Endothelial cell of umbilical vein (primary cell): ENCODE measurements around the gene TRIML2. TPM values are rescaled to one million over a fixed set of nuclear protein-coding genes. Genes with fewer than 3 reads are reported as not detected.

Experiments
- BruUV-seq: library from RNA; stranded (reverse); fragments of 400-500 nt; replicated peaks from 2 replicates; lab custom pipeline; 2021; lab: Mats Ljungman, UMichigan
- CTCF ChIA-PET: fragments of 300-600, 350-600 bp; sonication (Branson Sonifier 250); formaldehyde crosslinking; loops from one replicate; lab custom pipeline; 2021; ENCODE audit warnings: antibody characterized with exemption, inconsistent platforms; lab: Charles Lee
- POLR2A ChIA-PET: fragments of 300-600, 350-600 bp; sonication (Branson Sonifier 250); formaldehyde crosslinking; loops from one replicate; lab custom pipeline; 2021; ENCODE audit warnings: antibody characterized with exemption, inconsistent platforms; lab: Charles Lee
- DNase-seq: peaks from one replicate; pipeline ENCODE4 v3.0.0-alpha.2; 2011; ENCODE audit warnings: low read depth, low spot score
- FAIRE-seq: peaks from 2 replicates; lab custom pipeline; 2011; peaks lifted over from hg19 to GRCh38; lab: Jason Lieb, UNC
- H2AFZ ChIP-seq: 2 replicates; pipeline ENCODE4 v1.6.0; 2012; ENCODE audit warnings: low read depth, low read length, control low read depth, inconsistent platforms
- H3K27ac ChIP-seq: 2 replicates; pipeline ENCODE4 v1.5.1; 2011; ENCODE audit warnings: low read depth, mild to moderate bottlenecking, control low read depth, low read length, moderate library complexity; ENCODE audit not compliant: insufficient read depth
- H3K27me3 ChIP-seq, 2 experiments: 2 replicates each; pipeline versions ENCODE4 v1.6.0 to v1.6.1; 2011; ENCODE audit warnings: low read length in 2 of 2, mixed read lengths in 1 of 2; ENCODE audit not compliant: control insufficient read depth in 2 of 2, insufficient read depth in 2 of 2
- H3K36me3 ChIP-seq, 2 experiments: 2 replicates in 1 of 2; 3 replicates in 1 of 2; pipeline ENCODE4 v1.5.1; 2011; ENCODE audit warnings: low read length in 2 of 2, mild to moderate bottlenecking in 1 of 2, moderate library complexity in 1 of 2; ENCODE audit not compliant: control insufficient read depth in 2 of 2, insufficient read depth in 2 of 2; ENCODE audit errors: extremely low read depth in 1 of 2
- H3K4me1 ChIP-seq: 3 replicates; pipeline ENCODE4 v1.5.1; 2011; ENCODE audit warnings: mild to moderate bottlenecking, low read length; ENCODE audit not compliant: control insufficient read depth, insufficient read depth; ENCODE audit errors: extremely low read depth
- H3K4me2 ChIP-seq: 2 replicates; pipeline ENCODE4 v1.6.1; 2011; ENCODE audit warnings: low read length, control low read depth, mixed read lengths; ENCODE audit not compliant: insufficient read depth
- H3K4me3 ChIP-seq, 3 experiments: fragments of 200-600 bp in 1 of 3; sonication (generic), shearing (Covaris generic) in 1 of 3; replicated peaks in 1 of 3; 2 replicates each; pipeline ENCODE4 v1.5.1; 2011 to 2016; ENCODE audit warnings: control low read depth in 3 of 3, low read length in 3 of 3, mild to moderate bottlenecking in 2 of 3, inconsistent platforms in 1 of 3, low read depth in 1 of 3, moderate library complexity in 1 of 3; ENCODE audit not compliant: insufficient read depth in 1 of 3
- H3K79me2 ChIP-seq: 2 replicates; pipeline ENCODE4 v1.6.0; 2012; ENCODE audit warnings: low read length, inconsistent platforms; ENCODE audit not compliant: control insufficient read depth, insufficient read depth
- H3K9ac ChIP-seq: replicated peaks from 2 replicates; pipeline ENCODE3; 2011; ENCODE audit warnings: low read length, control low read depth; ENCODE audit not compliant: insufficient read depth; ENCODE audit errors: extremely low read depth
- H3K9me1 ChIP-seq: replicated peaks from 3 replicates; pipeline ENCODE4 v1.6.0; 2011; ENCODE audit warnings: mild to moderate bottlenecking, low read length; ENCODE audit not compliant: control insufficient read depth, insufficient read depth; ENCODE audit errors: extremely low read depth
- H3K9me3 ChIP-seq: replicated peaks from 2 replicates; pipeline ENCODE4 v1.5.1; 2012; ENCODE audit warnings: low read length, inconsistent platforms; ENCODE audit not compliant: control insufficient read depth, insufficient read depth
- H4K20me1 ChIP-seq: replicated peaks from 2 replicates; pipeline ENCODE3; 2011; ENCODE audit warnings: mild to moderate bottlenecking, low read length; ENCODE audit not compliant: control insufficient read depth, insufficient read depth; ENCODE audit errors: extremely low read depth
- EZH2 ChIP-seq: IDR thresholded peaks from 2 replicates; pipeline ENCODE4 v1.6.1; 2012; ENCODE audit warnings: borderline replicate concordance, low read depth, mild to moderate bottlenecking, moderate library complexity, low read length, inconsistent platforms; ENCODE audit not compliant: severe bottlenecking
- GATA2 ChIP-seq: IDR thresholded peaks from 2 replicates; pipeline ENCODE4 v1.7.0; 2011; ENCODE audit warnings: low read depth, mild to moderate bottlenecking, moderate library complexity, mixed read lengths, low read length; ENCODE audit not compliant: insufficient read length, insufficient read depth
- JUN ChIP-seq: IDR thresholded peaks from 2 replicates; pipeline ENCODE4 v1.6.1; 2011; ENCODE audit warnings: borderline replicate concordance, low read depth; ENCODE audit not compliant: insufficient read length, insufficient read depth
- MYC ChIP-seq: IDR thresholded peaks from one replicate; pipeline ENCODE4 v1.6.1; 2011; ENCODE audit warnings: mild to moderate bottlenecking, low read depth, low read length
- POLR2A ChIP-seq: IDR thresholded peaks from 2 replicates; pipeline ENCODE4 v1.6.1; 2012; ENCODE audit warnings: low read depth, mild to moderate bottlenecking, control low read depth, low read length
- POLR2AphosphoS5 ChIP-seq: IDR thresholded peaks from 2 replicates; pipeline ENCODE4 v1.6.1; 2012; ENCODE audit warnings: low read depth, mild to moderate bottlenecking, control low read depth, low read length, moderate library complexity; ENCODE audit not compliant: insufficient read depth
- dilution Hi-C: fragments of 300-500 bp; cut with MboI; formaldehyde crosslinking; loops from one replicate; pipeline ENCODE4 v1.15.0; 2019; ENCODE audit warnings: low sequenced_read_pairs; ENCODE audit not compliant: extremely low pct_ligation_motif_present
- intact Hi-C: fragments of 100-400 bp; cut with micrococcal nuclease; formaldehyde crosslinking; loops from one replicate; pipeline ENCODE4 v1.10.0; 2022
- polyA plus RNA-seq, 4 experiments: library from polyadenylated mRNA; depleted of rRNA in 3 of 4; stranded (reverse) in 3 of 4; unstranded in 1 of 4; fragments of >200 nt; gene quantifications; 2 replicates each; pipeline versions ENCODE4 v1.2.1 to v1.2.3, GENCODE V29; 2011 to 2012; ENCODE audit warnings: missing spikeins in 1 of 4
- total RNA-seq: library from RNA; stranded (reverse); gene quantifications from 2 replicates; pipeline ENCODE4 v1.2.3, GENCODE V29; 2021
- TF ChIP-seq, protein P1 (sequence below), 2 donors: IDR thresholded peaks; 1 replicate in 1 of 2; 2 replicates in 1 of 2; pipeline ENCODE4 v1.5.1; 2011; ENCODE audit warnings: low read length in 2 of 2, mild to moderate bottlenecking in 2 of 2, moderate library complexity in 2 of 2, control low read depth in 1 of 2, inconsistent platforms in 1 of 2, low read depth in 1 of 2; ENCODE audit not compliant: insufficient read depth in 1 of 2; ENCODE audit errors: extremely low read depth in 1 of 2
- TF ChIP-seq, protein P2 (sequence below): IDR thresholded peaks from 2 replicates; pipeline ENCODE4 v1.6.1; 2011; ENCODE audit not compliant: insufficient read depth, insufficient read length

TRIML2 gene
- total and polyA plus RNA-seq, 2 donors (not counting 3 experiments of a cell fraction or from before 2014, with no cell fraction given) = 0.15 TPM; not detected in 1

DNA sequence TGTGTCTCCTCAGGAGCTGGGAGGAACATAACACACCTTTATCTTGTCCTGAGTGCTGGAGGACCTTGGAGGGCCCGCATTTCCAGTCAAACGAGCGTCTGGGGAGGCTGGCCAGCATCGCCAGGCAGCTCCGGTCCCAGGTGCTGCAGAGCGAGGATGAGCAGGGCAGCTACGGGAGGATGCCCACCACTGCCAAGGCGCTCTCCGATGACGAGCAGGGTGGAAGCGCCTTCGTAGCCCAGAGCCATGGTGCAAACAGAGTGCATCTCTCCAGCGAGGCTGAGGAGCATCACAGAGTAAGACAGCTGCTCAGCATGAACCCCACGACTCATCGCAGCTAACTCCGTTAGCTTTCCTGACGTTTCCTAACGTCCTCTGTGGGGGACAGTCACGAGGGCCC is 30.3 kb upstream of the TRIML2 start:
- TF ChIP-seq POLR2AphosphoS5 = no peak
- TF ChIP-seq, protein P1, sequence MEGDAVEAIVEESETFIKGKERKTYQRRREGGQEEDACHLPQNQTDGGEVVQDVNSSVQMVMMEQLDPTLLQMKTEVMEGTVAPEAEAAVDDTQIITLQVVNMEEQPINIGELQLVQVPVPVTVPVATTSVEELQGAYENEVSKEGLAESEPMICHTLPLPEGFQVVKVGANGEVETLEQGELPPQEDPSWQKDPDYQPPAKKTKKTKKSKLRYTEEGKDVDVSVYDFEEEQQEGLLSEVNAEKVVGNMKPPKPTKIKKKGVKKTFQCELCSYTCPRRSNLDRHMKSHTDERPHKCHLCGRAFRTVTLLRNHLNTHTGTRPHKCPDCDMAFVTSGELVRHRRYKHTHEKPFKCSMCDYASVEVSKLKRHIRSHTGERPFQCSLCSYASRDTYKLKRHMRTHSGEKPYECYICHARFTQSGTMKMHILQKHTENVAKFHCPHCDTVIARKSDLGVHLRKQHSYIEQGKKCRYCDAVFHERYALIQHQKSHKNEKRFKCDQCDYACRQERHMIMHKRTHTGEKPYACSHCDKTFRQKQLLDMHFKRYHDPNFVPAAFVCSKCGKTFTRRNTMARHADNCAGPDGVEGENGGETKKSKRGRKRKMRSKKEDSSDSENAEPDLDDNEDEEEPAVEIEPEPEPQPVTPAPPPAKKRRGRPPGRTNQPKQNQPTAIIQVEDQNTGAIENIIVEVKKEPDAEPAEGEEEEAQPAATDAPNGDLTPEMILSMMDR (IDR thresholded peaks at IDR 0.05; ENCODE audit: extremely low read depth in 1 of 2, insufficient read depth in 1 of 2, low read depth in 1 of 2, low read length in 2 of 2) = no peak
- TF ChIP-seq POLR2A = no peak
- TF ChIP-seq GATA2 = no peak
- no peak for TF ChIP-seq EZH2
- TF ChIP-seq, protein P2, sequence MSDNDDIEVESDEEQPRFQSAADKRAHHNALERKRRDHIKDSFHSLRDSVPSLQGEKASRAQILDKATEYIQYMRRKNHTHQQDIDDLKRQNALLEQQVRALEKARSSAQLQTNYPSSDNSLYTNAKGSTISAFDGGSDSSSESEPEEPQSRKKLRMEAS = no peak
- no peak for TF ChIP-seq MYC
- no peak for TF ChIP-seq JUN
- Histone ChIP-seq H4K20me1 (no peaks in the 10 kb centered on the region), H3K27ac (no peak overlapping the region), H3K9me1 (no peaks in the 10 kb centered on the region), H3K79me2 (no peaks in the 10 kb centered on the region), H3K4me1 (no peaks in the 10 kb centered on the region), H3K9me3 (peaks cover 6% of the 10 kb centered on the region), H3K4me2 (no peak overlapping the region), H3K4me3 (no peak overlapping the region), H3K36me3 (no peaks in the 10 kb centered on the region), H3K27me3 (no peaks in the 10 kb centered on the region), H3K9ac (no peak overlapping the region), H2AFZ (no peak overlapping the region)
- dilution Hi-C loops = no loop called here
- DNase-seq (no peak), FAIRE-seq (no peak)
- ChIA-PET POLR2A (no interaction called here), CTCF (no interaction called here)
- intact Hi-C loops = no loop called here
- BruUV-seq = no TSS peak
